Measurements from ENCODE around the gene CACNB3. TPM values are rescaled to one million over a fixed set of nuclear protein-coding genes. Genes with fewer than 3 reads are reported as not detected.

The CACNB3 gene
- total and polyA plus RNA-seq, 2 of the 8 experiments (the other 6 are each of a cell fraction or from before 2014, with no cell fraction given) = 12.5 to 16.0 TPM

GRCh38 chr12:48787791-48788523 is 30.3 kb upstream of the CACNB3 start:
- Histone ChIP-seq H2BK120ac (replicated peaks; ENCODE audit: low read depth, low read length) (no peak overlapping the region), H3K9me3 (ENCODE audit: insufficient read depth in 2 of 2, low read depth in 1 of 2, low read length in 1 of 2) (no peaks in the 10 kb centered on the region), H3K18ac (ENCODE audit: extremely low read depth, low read length) (peak overlapping the region; percentile 71), H3K79me2 (ENCODE audit: control insufficient read depth in 1 of 2, insufficient read depth in 2 of 2, low read length in 2 of 2) (peaks cover 0 to 21% of the 10 kb centered on the region in 2 experiments; a peak in 2 of 4 replicates), H4K91ac (replicated peaks; ENCODE audit: insufficient read length, low read length) (peak overlapping the region; percentile 91), H3K27ac (ENCODE audit: low read depth, low read length) (no peak overlapping the region), H3K56ac (replicated peaks; ENCODE audit: insufficient read length, low read depth, low read length) (no peak overlapping the region), H3K14ac (ENCODE audit: insufficient read length) (no peak overlapping the region), H3K4me1 (replicated peaks in 1 of 4; ENCODE audit: control insufficient read depth in 3 of 4, insufficient read depth in 4 of 4, low read length in 3 of 4) (peaks cover 6 to 13% (median 8%) of the 10 kb centered on the region in 4 experiments), H3K23me2 (ENCODE audit: low read depth, low read length) (peaks cover 13% of the 10 kb centered on the region; the same call in 1 of the 2 replicates), H2AFZ (ENCODE audit: low read length) (no peak overlapping the region), H3K4me2 (ENCODE audit: insufficient read depth in 1 of 2, low read depth in 2 of 2, low read length in 2 of 2) (peak overlapping the region; percentile 88 to 89), H4K5ac (ENCODE audit: insufficient read length, low read depth, low read length) (no peak overlapping the region), H3K4me3 (ENCODE audit: extremely low read depth in 1 of 4, insufficient read depth in 2 of 4, low read depth in 3 of 4, low read length in 4 of 4) (peak overlapping the region; percentile 72 to 95 (median 78)), H2BK15ac (ENCODE audit: low read length) (peak overlapping the region; percentile 95; the same call in 1 of the 2 replicates), H3K36me3 (ENCODE audit: control insufficient read depth in 2 of 4, insufficient read depth in 4 of 4, low read length in 3 of 4) (peaks cover 0 to 1% (median 0%) of the 10 kb centered on the region in 4 experiments; a peak in 1 of 8 replicates), H3K4ac (replicated peaks; ENCODE audit: insufficient read length, low read depth, low read length) (peak overlapping the region; percentile 53), H4K20me1 (replicated peaks in 1 of 2; ENCODE audit: control insufficient read depth in 1 of 2, insufficient read depth in 2 of 2, low read length in 2 of 2) (peaks cover 0 to 2% of the 10 kb centered on the region in 2 experiments), H3K27me3 (replicated peaks in 1 of 4; ENCODE audit: control insufficient read depth in 3 of 4, extremely low read depth in 1 of 4, insufficient read depth in 3 of 4, low read length in 3 of 4) (peaks cover 0 to 2% (median 0%) of the 10 kb centered on the region in 4 experiments; a peak in 1 of 7 replicates), H3K9ac (replicated peaks in 1 of 4; ENCODE audit: extremely low read depth in 1 of 4, low read depth in 3 of 4, low read length in 3 of 4) (peak overlapping the region in 2 of 4 experiments; percentile 4 to 69; a peak in 3 of 7 replicates), H3K79me1 (ENCODE audit: low read depth, low read length) (peaks cover 4% of the 10 kb centered on the region), H4K8ac (ENCODE audit: extremely low read depth, insufficient read depth, low read length) (peak overlapping the region; percentile 48; the same call in 1 of the 2 replicates), H2AK5ac (ENCODE audit: low read depth, low read length) (no peak overlapping the region), H2BK5ac (ENCODE audit: low read depth, low read length) (no peak overlapping the region), H3K23ac (ENCODE audit: insufficient read length) (no peak overlapping the region), H2BK12ac (ENCODE audit: low read depth, low read length) (peak overlapping the region; percentile 53; the same call in 1 of the 2 replicates), H2BK20ac (ENCODE audit: low read length) (peak overlapping the region; percentile 93; the same call in 1 of the 2 replicates)
- FAIRE-seq = no peak
- ChIA-PET CTCF (ENCODE audit: partially characterized antibody) (interaction anchor here (1.5 to 11.1 kb wide), 4 partner anchors 23 to 36 kb away, joined by 3 to 205 read pairs (median 12); no protein-coding TSS in a partner anchor), POLR2A (ENCODE audit: partially characterized antibody) (interaction anchor here (1.1 to 2.7 kb wide), 4 partner anchors 27 to 35 kb away, joined by 3 to 15 read pairs (median 6); no protein-coding TSS in a partner anchor)
- 16% methylated on average over 11 of the region's 11 CpGs; no CpG with 5 or more reads in 1 of the 2 experiments for WGBS, 2 experiments (ENCODE audit: extremely low coverage in 1 of 2, insufficient coverage in 1 of 2, insufficient read length in 1 of 2, insufficient replicate concordance in 2 of 2, low coverage in 1 of 2, low lambda C conversion rate in 2 of 2, missing lambda C conversion rate in 1 of 2)
- peak in 1 of 2 experiments; percentile 64 for DNase-seq (ENCODE audit: low read depth in 1 of 2, low spot score in 2 of 2)
- TF ChIP-seq SIN3A (conservative IDR thresholded peaks at IDR 0.05 in 1 of 2, IDR thresholded peaks at IDR 0.05 in 1 of 2; ENCODE audit: low read depth in 1 of 2, low read length in 2 of 2) (no peak; a peak in 1 of 4 replicates), PHF8 (conservative IDR thresholded peaks at IDR 0.05; ENCODE audit: low read depth, low read length) (no peak), NANOG (IDR thresholded peaks at IDR 0.05; ENCODE audit: insufficient read depth, low read depth, low read length, poor library complexity, severe bottlenecking) (no peak), EP300 (IDR thresholded peaks at IDR 0.05; ENCODE audit: borderline replicate concordance in 1 of 2, low read depth in 2 of 2, low read length in 2 of 2) (no peak), BACH1 (IDR thresholded peaks at IDR 0.05; ENCODE audit: low read length) (no peak), CTBP2 (IDR thresholded peaks at IDR 0.05; ENCODE audit: borderline replicate concordance, insufficient read depth, insufficient read length, low read length) (no peak), RAD21 (IDR thresholded peaks at IDR 0.05 in 1 of 2, conservative IDR thresholded peaks at IDR 0.05 in 1 of 2; ENCODE audit: low read depth in 2 of 2, low read length in 2 of 2) (no peak), TBP (IDR thresholded peaks at IDR 0.05; ENCODE audit: low read depth, low read length) (no peak), POLR2A (IDR thresholded peaks at IDR 0.05; ENCODE audit: control extremely low read depth in 1 of 2, low read depth in 2 of 2, low read length in 2 of 2) (no peak), CHD2 (IDR thresholded peaks at IDR 0.05; ENCODE audit: low read length) (no peak)

All from H1 (cell line).